ENCODE results near the gene GP1BA. TPM values are rescaled to one million over a fixed set of nuclear protein-coding genes. Genes with fewer than 3 reads are reported as not detected.

The GP1BA gene
- total and polyA plus RNA-seq, 2 of the 8 experiments (the other 6 are each of a cell fraction or from before 2014, with no cell fraction given): not detected

DNA sequence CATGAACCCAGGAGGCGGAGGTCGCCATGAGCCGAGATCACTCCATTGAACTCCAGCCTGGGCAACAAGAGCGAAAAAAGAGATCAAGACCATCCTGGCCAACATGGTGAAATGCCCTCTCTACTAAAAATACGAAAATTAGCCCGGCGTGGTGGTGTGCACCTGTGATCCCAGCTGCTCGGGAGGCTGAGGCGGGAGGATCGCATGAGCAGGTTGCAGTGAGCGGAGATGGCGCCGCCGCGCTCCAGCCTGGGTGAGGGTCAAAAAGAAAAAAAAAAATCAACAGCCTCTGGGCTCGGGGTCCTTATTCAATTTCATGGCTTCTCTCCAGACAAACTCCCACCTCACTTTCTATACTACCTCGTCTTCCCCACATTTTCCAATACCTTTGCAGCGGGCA is 3.2 kb upstream of the GP1BA start (continued):
- TF ChIP-seq, protein P1, sequence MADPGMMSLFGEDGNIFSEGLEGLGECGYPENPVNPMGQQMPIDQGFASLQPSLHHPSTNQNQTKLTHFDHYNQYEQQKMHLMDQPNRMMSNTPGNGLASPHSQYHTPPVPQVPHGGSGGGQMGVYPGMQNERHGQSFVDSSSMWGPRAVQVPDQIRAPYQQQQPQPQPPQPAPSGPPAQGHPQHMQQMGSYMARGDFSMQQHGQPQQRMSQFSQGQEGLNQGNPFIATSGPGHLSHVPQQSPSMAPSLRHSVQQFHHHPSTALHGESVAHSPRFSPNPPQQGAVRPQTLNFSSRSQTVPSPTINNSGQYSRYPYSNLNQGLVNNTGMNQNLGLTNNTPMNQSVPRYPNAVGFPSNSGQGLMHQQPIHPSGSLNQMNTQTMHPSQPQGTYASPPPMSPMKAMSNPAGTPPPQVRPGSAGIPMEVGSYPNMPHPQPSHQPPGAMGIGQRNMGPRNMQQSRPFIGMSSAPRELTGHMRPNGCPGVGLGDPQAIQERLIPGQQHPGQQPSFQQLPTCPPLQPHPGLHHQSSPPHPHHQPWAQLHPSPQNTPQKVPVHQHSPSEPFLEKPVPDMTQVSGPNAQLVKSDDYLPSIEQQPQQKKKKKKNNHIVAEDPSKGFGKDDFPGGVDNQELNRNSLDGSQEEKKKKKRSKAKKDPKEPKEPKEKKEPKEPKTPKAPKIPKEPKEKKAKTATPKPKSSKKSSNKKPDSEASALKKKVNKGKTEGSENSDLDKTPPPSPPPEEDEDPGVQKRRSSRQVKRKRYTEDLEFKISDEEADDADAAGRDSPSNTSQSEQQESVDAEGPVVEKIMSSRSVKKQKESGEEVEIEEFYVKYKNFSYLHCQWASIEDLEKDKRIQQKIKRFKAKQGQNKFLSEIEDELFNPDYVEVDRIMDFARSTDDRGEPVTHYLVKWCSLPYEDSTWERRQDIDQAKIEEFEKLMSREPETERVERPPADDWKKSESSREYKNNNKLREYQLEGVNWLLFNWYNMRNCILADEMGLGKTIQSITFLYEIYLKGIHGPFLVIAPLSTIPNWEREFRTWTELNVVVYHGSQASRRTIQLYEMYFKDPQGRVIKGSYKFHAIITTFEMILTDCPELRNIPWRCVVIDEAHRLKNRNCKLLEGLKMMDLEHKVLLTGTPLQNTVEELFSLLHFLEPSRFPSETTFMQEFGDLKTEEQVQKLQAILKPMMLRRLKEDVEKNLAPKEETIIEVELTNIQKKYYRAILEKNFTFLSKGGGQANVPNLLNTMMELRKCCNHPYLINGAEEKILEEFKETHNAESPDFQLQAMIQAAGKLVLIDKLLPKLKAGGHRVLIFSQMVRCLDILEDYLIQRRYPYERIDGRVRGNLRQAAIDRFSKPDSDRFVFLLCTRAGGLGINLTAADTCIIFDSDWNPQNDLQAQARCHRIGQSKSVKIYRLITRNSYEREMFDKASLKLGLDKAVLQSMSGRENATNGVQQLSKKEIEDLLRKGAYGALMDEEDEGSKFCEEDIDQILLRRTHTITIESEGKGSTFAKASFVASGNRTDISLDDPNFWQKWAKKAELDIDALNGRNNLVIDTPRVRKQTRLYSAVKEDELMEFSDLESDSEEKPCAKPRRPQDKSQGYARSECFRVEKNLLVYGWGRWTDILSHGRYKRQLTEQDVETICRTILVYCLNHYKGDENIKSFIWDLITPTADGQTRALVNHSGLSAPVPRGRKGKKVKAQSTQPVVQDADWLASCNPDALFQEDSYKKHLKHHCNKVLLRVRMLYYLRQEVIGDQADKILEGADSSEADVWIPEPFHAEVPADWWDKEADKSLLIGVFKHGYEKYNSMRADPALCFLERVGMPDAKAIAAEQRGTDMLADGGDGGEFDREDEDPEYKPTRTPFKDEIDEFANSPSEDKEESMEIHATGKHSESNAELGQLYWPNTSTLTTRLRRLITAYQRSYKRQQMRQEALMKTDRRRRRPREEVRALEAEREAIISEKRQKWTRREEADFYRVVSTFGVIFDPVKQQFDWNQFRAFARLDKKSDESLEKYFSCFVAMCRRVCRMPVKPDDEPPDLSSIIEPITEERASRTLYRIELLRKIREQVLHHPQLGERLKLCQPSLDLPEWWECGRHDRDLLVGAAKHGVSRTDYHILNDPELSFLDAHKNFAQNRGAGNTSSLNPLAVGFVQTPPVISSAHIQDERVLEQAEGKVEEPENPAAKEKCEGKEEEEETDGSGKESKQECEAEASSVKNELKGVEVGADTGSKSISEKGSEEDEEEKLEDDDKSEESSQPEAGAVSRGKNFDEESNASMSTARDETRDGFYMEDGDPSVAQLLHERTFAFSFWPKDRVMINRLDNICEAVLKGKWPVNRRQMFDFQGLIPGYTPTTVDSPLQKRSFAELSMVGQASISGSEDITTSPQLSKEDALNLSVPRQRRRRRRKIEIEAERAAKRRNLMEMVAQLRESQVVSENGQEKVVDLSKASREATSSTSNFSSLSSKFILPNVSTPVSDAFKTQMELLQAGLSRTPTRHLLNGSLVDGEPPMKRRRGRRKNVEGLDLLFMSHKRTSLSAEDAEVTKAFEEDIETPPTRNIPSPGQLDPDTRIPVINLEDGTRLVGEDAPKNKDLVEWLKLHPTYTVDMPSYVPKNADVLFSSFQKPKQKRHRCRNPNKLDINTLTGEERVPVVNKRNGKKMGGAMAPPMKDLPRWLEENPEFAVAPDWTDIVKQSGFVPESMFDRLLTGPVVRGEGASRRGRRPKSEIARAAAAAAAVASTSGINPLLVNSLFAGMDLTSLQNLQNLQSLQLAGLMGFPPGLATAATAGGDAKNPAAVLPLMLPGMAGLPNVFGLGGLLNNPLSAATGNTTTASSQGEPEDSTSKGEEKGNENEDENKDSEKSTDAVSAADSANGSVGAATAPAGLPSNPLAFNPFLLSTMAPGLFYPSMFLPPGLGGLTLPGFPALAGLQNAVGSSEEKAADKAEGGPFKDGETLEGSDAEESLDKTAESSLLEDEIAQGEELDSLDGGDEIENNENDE (IDR thresholded peaks at IDR 0.05; ENCODE audit: insufficient replicate concordance, low read length): no peak
- TF ChIP-seq USF2 (IDR thresholded peaks at IDR 0.05; ENCODE audit: low read length) (no peak), HDAC2 (IDR thresholded peaks at IDR 0.05; ENCODE audit: borderline replicate concordance in 1 of 2, low read depth in 2 of 2, low read length in 2 of 2) (no peak), EZH2 (IDR thresholded peaks at IDR 0.05; ENCODE audit: low read depth, low read length, severe bottlenecking) (no peak), SRF (IDR thresholded peaks at IDR 0.05; ENCODE audit: low read depth, low read length) (no peak), RFX5 (IDR thresholded peaks at IDR 0.05; ENCODE audit: borderline replicate concordance, low read depth, low read length) (no peak), RAD21 (IDR thresholded peaks at IDR 0.05 in 1 of 2, conservative IDR thresholded peaks at IDR 0.05 in 1 of 2; ENCODE audit: low read depth in 2 of 2, low read length in 2 of 2) (no peak), EGR1 (IDR thresholded peaks at IDR 0.05; ENCODE audit: borderline replicate concordance, low read depth, low read length) (no peak)
